Measurements from ENCODE around the gene GATAD2A.

The GATAD2A gene

DNA sequence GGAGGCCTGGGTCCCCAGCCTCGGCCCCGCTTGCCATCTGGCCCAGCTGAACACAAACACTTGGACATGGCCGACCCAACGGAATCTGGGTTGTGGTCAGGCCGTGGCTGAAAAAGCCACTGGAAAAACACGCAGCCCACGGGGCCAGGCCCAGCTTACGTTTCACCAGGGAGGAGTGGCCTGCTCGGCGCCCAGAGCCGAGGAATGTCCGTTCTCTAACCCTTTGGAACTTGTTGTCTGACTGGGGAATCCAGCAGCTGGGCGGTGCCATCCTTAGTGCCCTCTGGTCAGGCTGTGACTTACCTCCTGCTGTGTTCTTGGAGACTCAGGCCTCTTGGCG is 146.3 kb downstream of the GATAD2A start:
- H3K27me3 ChIP-seq (ENCODE audit: insufficient read depth, low read length, poor library complexity, severe bottlenecking): no peaks in the 10 kb centered on the region
- no peaks in the 10 kb centered on the region for H3K79me2 ChIP-seq (ENCODE audit: insufficient read depth, low read length)
- no peak overlapping the region for H2AFZ ChIP-seq (ENCODE audit: low read length)
- no peak overlapping the region for H3K4me2 ChIP-seq (ENCODE audit: low read depth, low read length, poor library complexity, severe bottlenecking)
- H3K9me2 ChIP-seq (replicated peaks; ENCODE audit: low read depth, low read length): no peaks in the 10 kb centered on the region
- H3K9me3 ChIP-seq (ENCODE audit: insufficient read depth, low read depth, low read length): no peaks in the 10 kb centered on the region
- no peaks in the 10 kb centered on the region for H3K4me1 ChIP-seq (ENCODE audit: insufficient read depth, low read length, poor library complexity, severe bottlenecking)
- TF ChIP-seq EZH2phosphoT487 (IDR thresholded peaks at IDR 0.05; ENCODE audit: borderline replicate concordance): no peak
- TF ChIP-seq, protein P1, sequence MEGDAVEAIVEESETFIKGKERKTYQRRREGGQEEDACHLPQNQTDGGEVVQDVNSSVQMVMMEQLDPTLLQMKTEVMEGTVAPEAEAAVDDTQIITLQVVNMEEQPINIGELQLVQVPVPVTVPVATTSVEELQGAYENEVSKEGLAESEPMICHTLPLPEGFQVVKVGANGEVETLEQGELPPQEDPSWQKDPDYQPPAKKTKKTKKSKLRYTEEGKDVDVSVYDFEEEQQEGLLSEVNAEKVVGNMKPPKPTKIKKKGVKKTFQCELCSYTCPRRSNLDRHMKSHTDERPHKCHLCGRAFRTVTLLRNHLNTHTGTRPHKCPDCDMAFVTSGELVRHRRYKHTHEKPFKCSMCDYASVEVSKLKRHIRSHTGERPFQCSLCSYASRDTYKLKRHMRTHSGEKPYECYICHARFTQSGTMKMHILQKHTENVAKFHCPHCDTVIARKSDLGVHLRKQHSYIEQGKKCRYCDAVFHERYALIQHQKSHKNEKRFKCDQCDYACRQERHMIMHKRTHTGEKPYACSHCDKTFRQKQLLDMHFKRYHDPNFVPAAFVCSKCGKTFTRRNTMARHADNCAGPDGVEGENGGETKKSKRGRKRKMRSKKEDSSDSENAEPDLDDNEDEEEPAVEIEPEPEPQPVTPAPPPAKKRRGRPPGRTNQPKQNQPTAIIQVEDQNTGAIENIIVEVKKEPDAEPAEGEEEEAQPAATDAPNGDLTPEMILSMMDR (conservative IDR thresholded peaks at IDR 0.05; ENCODE audit: low read length): no peak
- H3F3A ChIP-seq (ENCODE audit: low read depth): no peaks in the 10 kb centered on the region
- no peaks in the 10 kb centered on the region for H3K36me3 ChIP-seq (ENCODE audit: insufficient read depth, low read length)
- H3K4me3 ChIP-seq (ENCODE audit: low read length, poor library complexity, severe bottlenecking): no peak overlapping the region
- no peak overlapping the region for H3K9ac ChIP-seq (ENCODE audit: low read depth, low read length, poor library complexity, severe bottlenecking)
- no peaks in the 10 kb centered on the region for H4K20me1 ChIP-seq (ENCODE audit: insufficient read depth, low read length, poor library complexity, severe bottlenecking)

DNA sequence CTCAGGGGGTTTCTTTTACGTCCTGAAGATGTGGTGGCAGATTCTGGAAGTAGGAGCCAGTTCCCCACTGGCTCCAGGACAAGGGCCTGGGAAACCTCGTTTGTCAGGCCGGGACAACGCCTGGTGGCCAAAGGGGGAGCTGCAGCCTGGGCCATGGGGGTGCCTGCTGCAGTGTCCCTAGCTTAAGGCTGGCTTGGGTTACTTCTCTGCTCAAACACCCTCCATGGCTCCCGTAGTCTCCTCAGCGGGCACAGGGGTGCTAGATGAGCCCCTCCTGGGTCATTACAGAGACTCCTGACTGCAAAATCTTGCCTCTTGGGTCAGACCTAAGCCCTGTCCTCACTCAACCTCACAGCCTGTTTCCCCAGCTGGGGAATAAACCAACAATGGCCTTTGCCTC is 147.3 kb downstream of the GATAD2A start:
- H3K4me1 ChIP-seq (ENCODE audit: insufficient read depth, low read length, poor library complexity, severe bottlenecking): no peaks in the 10 kb centered on the region
- H3K4me2 ChIP-seq (ENCODE audit: low read depth, low read length, poor library complexity, severe bottlenecking): no peak overlapping the region
- H3K79me2 ChIP-seq (ENCODE audit: insufficient read depth, low read length): no peaks in the 10 kb centered on the region
- H3K9me2 ChIP-seq (replicated peaks; ENCODE audit: low read depth, low read length): no peaks in the 10 kb centered on the region
- no peaks in the 10 kb centered on the region for H3K9me3 ChIP-seq (ENCODE audit: insufficient read depth, low read depth, low read length)
- no peaks in the 10 kb centered on the region for H3K36me3 ChIP-seq (ENCODE audit: insufficient read depth, low read length)
- H3F3A ChIP-seq (ENCODE audit: low read depth): no peaks in the 10 kb centered on the region
- H3K4me3 ChIP-seq (ENCODE audit: low read length, poor library complexity, severe bottlenecking): no peak overlapping the region
- TF ChIP-seq, protein P1 (conservative IDR thresholded peaks at IDR 0.05; ENCODE audit: low read length): peak; percentile 43
- no peak for TF ChIP-seq EZH2phosphoT487 (IDR thresholded peaks at IDR 0.05; ENCODE audit: borderline replicate concordance)
- H2AFZ ChIP-seq (ENCODE audit: low read length): no peak overlapping the region
- no peaks in the 10 kb centered on the region for H3K27me3 ChIP-seq (ENCODE audit: insufficient read depth, low read length, poor library complexity, severe bottlenecking)
- no peaks in the 10 kb centered on the region for H4K20me1 ChIP-seq (ENCODE audit: insufficient read depth, low read length, poor library complexity, severe bottlenecking)
- H3K9ac ChIP-seq (ENCODE audit: low read depth, low read length, poor library complexity, severe bottlenecking): no peak overlapping the region

DNA sequence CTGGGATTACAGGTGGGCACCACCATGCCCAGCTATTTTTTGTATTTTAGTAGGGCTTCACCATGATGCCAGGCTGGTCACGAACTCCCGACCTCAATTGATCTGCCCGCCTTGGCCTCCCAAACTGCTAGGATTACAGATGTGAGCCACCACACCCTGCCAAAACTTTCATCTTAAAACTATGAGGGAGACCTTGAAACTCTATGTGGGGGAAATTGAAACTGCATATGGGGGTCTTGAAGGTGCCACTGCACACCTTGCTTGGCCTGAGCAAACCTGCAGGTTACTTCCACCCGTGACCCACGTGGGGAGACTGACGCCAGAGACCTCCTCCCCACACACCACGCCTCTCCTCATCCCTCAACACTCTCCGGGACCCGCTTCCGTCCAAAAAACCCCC is 148.2 kb downstream of the GATAD2A start:
- no peaks in the 10 kb centered on the region for H3K27me3 ChIP-seq (ENCODE audit: insufficient read depth, low read length, poor library complexity, severe bottlenecking)
- no peaks in the 10 kb centered on the region for H3K9me2 ChIP-seq (replicated peaks; ENCODE audit: low read depth, low read length)
- no peak overlapping the region for H3K4me3 ChIP-seq (ENCODE audit: low read length, poor library complexity, severe bottlenecking)
- H3K9ac ChIP-seq (ENCODE audit: low read depth, low read length, poor library complexity, severe bottlenecking): no peak overlapping the region
- H3K4me1 ChIP-seq (ENCODE audit: insufficient read depth, low read length, poor library complexity, severe bottlenecking): no peaks in the 10 kb centered on the region
- no peak overlapping the region for H2AFZ ChIP-seq (ENCODE audit: low read length)
- H3K9me3 ChIP-seq (ENCODE audit: insufficient read depth, low read depth, low read length): no peaks in the 10 kb centered on the region
- H4K20me1 ChIP-seq (ENCODE audit: insufficient read depth, low read length, poor library complexity, severe bottlenecking): no peaks in the 10 kb centered on the region
- TF ChIP-seq EZH2phosphoT487 (IDR thresholded peaks at IDR 0.05; ENCODE audit: borderline replicate concordance): no peak
- TF ChIP-seq, protein P1 (conservative IDR thresholded peaks at IDR 0.05; ENCODE audit: low read length): no peak
- no peaks in the 10 kb centered on the region for H3K36me3 ChIP-seq (ENCODE audit: insufficient read depth, low read length)
- no peaks in the 10 kb centered on the region for H3F3A ChIP-seq (ENCODE audit: low read depth)
- no peak overlapping the region for H3K4me2 ChIP-seq (ENCODE audit: low read depth, low read length, poor library complexity, severe bottlenecking)
- no peaks in the 10 kb centered on the region for H3K79me2 ChIP-seq (ENCODE audit: insufficient read depth, low read length)

Data from Loucy (cell line).